IMR-90 (cell line): ENCODE data around the gene RELN. TPM values are rescaled to one million over a fixed set of nuclear protein-coding genes. Genes with fewer than 3 reads are reported as not detected.

Experiments
- ATAC-seq: fragments of 200-7000 bp; cut with Tn5 transposase; 2 replicates; pipeline ENCODE4 v1.9.1; 2020; ENCODE audit warnings: low read depth, mild to moderate bottlenecking, moderate library complexity
- BruUV-seq: library from RNA; stranded (reverse); fragments of 400-500 nt; replicated peaks from 2 replicates; lab custom pipeline; 2021; lab: Mats Ljungman, UMichigan
- CTCF ChIA-PET: fragments of 300-600 bp; formaldehyde crosslinking; extraction: SDS; loops from one replicate; lab custom pipeline; 2021; ENCODE audit warnings: antibody characterized with exemption; lab: Yijun Ruan, JAX
- POLR2A ChIA-PET: fragments of 300-600 bp; sonication (Branson Sonifier 250); formaldehyde crosslinking; loops from one replicate; lab custom pipeline; 2022; ENCODE audit warnings: antibody characterized with exemption; ENCODE audit not compliant: unreplicated experiment; lab: Charles Lee
- DNase-seq: peaks from one replicate; pipeline ENCODE4 v3.0.0; 2013
- H2AFZ ChIP-seq: replicated peaks from 2 replicates; pipeline ENCODE3; 2013; ENCODE audit warnings: low read length, mild to moderate bottlenecking; ENCODE audit not compliant: poor library complexity
- H2AK5ac ChIP-seq: 2 replicates; pipeline ENCODE4 v1.6.1; 2013; ENCODE audit warnings: low read depth, low read length, inconsistent platforms
- H2AK9ac ChIP-seq: replicated peaks from 2 replicates; pipeline ENCODE3; 2013; ENCODE audit warnings: mild to moderate bottlenecking, low read depth, low read length, moderate library complexity; ENCODE audit not compliant: poor library complexity
- H2BK120ac ChIP-seq: 2 replicates; pipeline ENCODE4 v1.6.1; 2013; ENCODE audit warnings: low read depth, low read length, inconsistent platforms
- H2BK15ac ChIP-seq: 3 replicates; pipeline ENCODE4 v1.6.1; 2013; ENCODE audit warnings: low read depth, low read length, inconsistent platforms
- H2BK20ac ChIP-seq: 2 replicates; pipeline ENCODE4 v1.6.1; 2013; ENCODE audit warnings: low read depth, mild to moderate bottlenecking, inconsistent platforms, low read length, moderate library complexity
- H2BK5ac ChIP-seq: 2 replicates; pipeline ENCODE4 v1.6.1; 2013; ENCODE audit warnings: mild to moderate bottlenecking, low read depth, low read length, inconsistent platforms; ENCODE audit not compliant: poor library complexity, severe bottlenecking
- H3K14ac ChIP-seq: replicated peaks from 2 replicates; pipeline ENCODE4 v1.6.1; 2013; ENCODE audit warnings: low read depth, low read length, inconsistent platforms
- H3K18ac ChIP-seq: 2 replicates; pipeline ENCODE4 v1.6.1; 2013; ENCODE audit warnings: low read depth, low read length, control low read depth
- H3K23ac ChIP-seq: 2 replicates; pipeline ENCODE4 v1.6.1; 2013; ENCODE audit warnings: low read depth, low read length, inconsistent platforms
- H3K27ac ChIP-seq: 2 replicates; pipeline ENCODE4 v1.5.1; 2013; ENCODE audit warnings: mild to moderate bottlenecking, control low read depth, low read length; ENCODE audit not compliant: insufficient read depth
- H3K27me3 ChIP-seq: 2 replicates; pipeline ENCODE4 v1.6.1; 2013; ENCODE audit warnings: low read length; ENCODE audit not compliant: control insufficient read depth, insufficient read depth
- H3K36me3 ChIP-seq: 2 replicates; pipeline ENCODE4 v1.6.1; 2013; ENCODE audit warnings: low read length, mixed read lengths; ENCODE audit not compliant: control insufficient read depth, insufficient read depth
- H3K4ac ChIP-seq: 2 replicates; pipeline ENCODE4 v1.6.1; 2013; ENCODE audit warnings: low read depth, low read length, inconsistent platforms
- H3K4me1 ChIP-seq: 2 replicates; pipeline ENCODE4 v1.6.1; 2013; ENCODE audit warnings: low read length, mixed read lengths; ENCODE audit not compliant: control insufficient read depth, insufficient read depth
- H3K4me2 ChIP-seq: 2 replicates; pipeline ENCODE4 v1.6.1; 2013; ENCODE audit warnings: low read depth, mild to moderate bottlenecking, control low read depth, low read length, moderate library complexity
- H3K4me3 ChIP-seq: 2 replicates; pipeline ENCODE4 v1.5.1; 2013; ENCODE audit warnings: low read depth, mild to moderate bottlenecking, control low read depth, low read length, moderate library complexity; ENCODE audit not compliant: insufficient read depth
- H3K56ac ChIP-seq: 2 replicates; pipeline ENCODE4 v1.6.1; 2013; ENCODE audit warnings: low read length, inconsistent platforms; ENCODE audit not compliant: insufficient read depth; ENCODE audit errors: extremely low read depth
- H3K79me1 ChIP-seq, 2 experiments: 2 replicates each; pipeline ENCODE4 v1.6.1; 2013; ENCODE audit warnings: low read length in 2 of 2, inconsistent platforms in 1 of 2, low read depth in 1 of 2
- H3K9ac ChIP-seq: 2 replicates; pipeline ENCODE4 v1.6.1; 2013; ENCODE audit warnings: low read depth, low read length, control low read depth
- H3K9me1 ChIP-seq: 2 replicates; pipeline ENCODE4 v1.6.1; 2013; ENCODE audit warnings: low read length, inconsistent platforms; ENCODE audit not compliant: insufficient read depth
- H3K9me3 ChIP-seq: 2 replicates; pipeline ENCODE4 v1.6.1; 2013; ENCODE audit warnings: low read length; ENCODE audit not compliant: control insufficient read depth, insufficient read depth
- H4K20me1 ChIP-seq: 2 replicates; pipeline ENCODE4 v1.6.1; 2013; ENCODE audit warnings: low read length, inconsistent platforms; ENCODE audit not compliant: insufficient read depth
- H4K5ac ChIP-seq: 2 replicates; pipeline ENCODE4 v1.6.1; 2013; ENCODE audit warnings: mild to moderate bottlenecking, low read depth, low read length, control low read depth
- H4K8ac ChIP-seq, 2 experiments: 2 replicates each; pipeline ENCODE4 v1.6.1; 2013; ENCODE audit warnings: low read depth in 2 of 2, low read length in 2 of 2, control low read depth in 1 of 2, inconsistent platforms in 1 of 2
- H4K91ac ChIP-seq: 2 replicates; pipeline ENCODE4 v1.6.1; 2013; ENCODE audit warnings: low read depth, low read length, inconsistent platforms; ENCODE audit not compliant: insufficient read depth
- BHLHE40 ChIP-seq: fragments of 150-350 bp; IDR thresholded peaks from 2 replicates; pipeline ENCODE4 v1.6.1; 2016; ENCODE audit warnings: mild to moderate bottlenecking, low read depth, low read length
- CEBPB ChIP-seq: IDR thresholded peaks from 2 replicates; pipeline ENCODE4 v1.6.1; 2012; ENCODE audit warnings: low read depth, low read length, improper control_type of control experiment
- CHD1 ChIP-seq: IDR thresholded peaks from 2 replicates; pipeline ENCODE4 v1.6.1; 2012; ENCODE audit warnings: low read depth, low read length, improper control_type of control experiment
- CTCF ChIP-seq: conservative IDR thresholded peaks from 2 replicates; pipeline ENCODE4 v1.5.1; 2012; ENCODE audit warnings: mild to moderate bottlenecking, low read depth, low read length, improper control_type of control experiment
- ELK1 ChIP-seq: fragments of 150-350 bp; IDR thresholded peaks from 2 replicates; pipeline ENCODE4 v1.6.1; 2016; ENCODE audit warnings: low read depth, mild to moderate bottlenecking, low read length, moderate library complexity, borderline replicate concordance
- FOS ChIP-seq: fragments of 150-350 bp; IDR thresholded peaks from 2 replicates; pipeline ENCODE4 v1.6.1; 2016; ENCODE audit warnings: low read depth, low read length
- MAFK ChIP-seq: IDR thresholded peaks from 2 replicates; pipeline ENCODE4 v1.6.1; 2012; ENCODE audit warnings: low read depth, low read length, improper control_type of control experiment
- MAZ ChIP-seq: IDR thresholded peaks from 2 replicates; pipeline ENCODE4 v1.6.1; 2012; ENCODE audit warnings: low read depth, mild to moderate bottlenecking, low read length, improper control_type of control experiment, moderate library complexity, borderline replicate concordance
- MXI1 ChIP-seq: IDR thresholded peaks from 2 replicates; pipeline ENCODE4 v1.6.1; 2012; ENCODE audit warnings: low read depth, mild to moderate bottlenecking, low read length, moderate library complexity, borderline replicate concordance
- NFE2L2 ChIP-seq: fragments of 150-350 bp; IDR thresholded peaks from 2 replicates; pipeline ENCODE4 v1.6.1; 2016; ENCODE audit warnings: low read depth, mild to moderate bottlenecking, low read length
- POLR2A ChIP-seq: IDR thresholded peaks from 2 replicates; pipeline ENCODE4 v1.6.1; 2012; ENCODE audit warnings: mild to moderate bottlenecking, low read depth, low read length
- RAD21 ChIP-seq: IDR thresholded peaks from 2 replicates; pipeline ENCODE4 v1.6.1; 2012; ENCODE audit warnings: low read length, improper control_type of control experiment
- RCOR1 ChIP-seq: IDR thresholded peaks from 2 replicates; pipeline ENCODE4 v1.6.1; 2012; ENCODE audit warnings: mild to moderate bottlenecking, low read length, improper control_type of control experiment; ENCODE audit not compliant: insufficient replicate concordance
- RFX5 ChIP-seq: IDR thresholded peaks from 2 replicates; pipeline ENCODE4 v1.8.0; 2012; ENCODE audit warnings: low read depth, mild to moderate bottlenecking, low read length, moderate library complexity
- SMC3 ChIP-seq: fragments of 150-350 bp; IDR thresholded peaks from 2 replicates; pipeline ENCODE4 v1.6.1; 2016; ENCODE audit warnings: low read depth, mild to moderate bottlenecking, antibody characterized with exemption, low read length, moderate library complexity
- USF2 ChIP-seq: fragments of 150-350 bp; IDR thresholded peaks from 2 replicates; pipeline ENCODE4 v1.6.1; 2017; ENCODE audit warnings: mild to moderate bottlenecking, antibody characterized with exemption, low read length, low read depth
- WGBS, 2 experiments: methylation state at CpG; one replicate each; pipeline versions ENCODE4 v1.1.5 to v1.1.7; 2013; ENCODE audit warnings: missing lambda C conversion rate in 2 of 2; ENCODE audit not compliant: insufficient read length in 1 of 2; ENCODE audit errors: extremely low coverage in 2 of 2; 5-methylcytosine and 5-hydroxymethylcytosine counted together
- dilution Hi-C: fragments of 300-500 bp; cut with HindIII; formaldehyde crosslinking; loops from one replicate; pipeline ENCODE4 v1.14.3; 2018; ENCODE audit warnings: low sequenced_read_pairs; ENCODE audit not compliant: unreplicated experiment
- in situ Hi-C: fragments of 300-500 bp; cut with MboI; formaldehyde crosslinking; loops from 3 replicates; pipeline ENCODE4 v1.14.3; 2019; ENCODE audit warnings: low sequenced_read_pairs, inconsistent platforms, mixed read lengths
- intact Hi-C: fragments of 100-400 bp; cut with micrococcal nuclease; formaldehyde crosslinking; loops from 2 replicates; pipeline ENCODE4 v1.10.0; 2022
- polyA plus RNA-seq, 3 experiments: library from polyadenylated mRNA; depleted of rRNA; stranded (reverse); fragments of >200 nt; gene quantifications; 2 replicates each; pipeline ENCODE4 v1.2.3, GENCODE V29; 2012; ENCODE audit warnings: low replicate concordance in 1 of 3
- total RNA-seq: library from RNA; depleted of rRNA; stranded (reverse); fragments of >200 nt; gene quantifications from 2 replicates; pipeline ENCODE4 v1.2.3, GENCODE V29; 2012

RELN gene
- total and polyA plus RNA-seq, 2 of the 4 experiments (the other 2 are of a cell fraction) = 14.7 to 23.7 TPM

GRCh38 chr7:103795107-103795506, 194.4 kb downstream of the RELN start:
- Histone ChIP-seq H3K9me3 (no peaks in the 10 kb centered on the region), H2AK9ac (no peak overlapping the region), H4K20me1 (no peaks in the 10 kb centered on the region), H3K18ac (no peak overlapping the region), H3K14ac (no peak overlapping the region), H3K23ac (no peak overlapping the region), H4K5ac (no peak overlapping the region), H3K9me1 (no peaks in the 10 kb centered on the region), H3K56ac (no peak overlapping the region), H3K4me3 (no peak overlapping the region), H4K8ac (no peak overlapping the region), H3K27me3 (no peaks in the 10 kb centered on the region), H2BK5ac (no peak overlapping the region), H3K4me2 (no peak overlapping the region), H2BK15ac (no peak overlapping the region), H2BK20ac (no peak overlapping the region), H3K27ac (no peak overlapping the region), H3K36me3 (no peaks in the 10 kb centered on the region), H2AFZ (no peak overlapping the region), H4K91ac (no peak overlapping the region), H2BK120ac (no peak overlapping the region), H2AK5ac (no peak overlapping the region), H3K9ac (no peak overlapping the region), H3K4me1 (no peaks in the 10 kb centered on the region), H3K4ac (no peak overlapping the region), H3K79me1 (no peaks in the 10 kb centered on the region)
- ChIA-PET POLR2A (no interaction called here), CTCF (no interaction called here)
- dilution Hi-C loops = no loop called here
- in situ Hi-C loops = no loop called here
- intact Hi-C loops = no loop called here
- ATAC-seq = peak; percentile 62; the same call in 1 of the 2 replicates
- WGBS, 2 experiments = no CpG with 5 or more reads among the region's 1 CpG
- peak; percentile 17 for DNase-seq
- TF ChIP-seq RAD21 (no peak), MAZ (no peak), NFE2L2 (no peak), MXI1 (no peak), ELK1 (no peak), BHLHE40 (no peak), CTCF (no peak), POLR2A (no peak), USF2 (no peak), RCOR1 (no peak), SMC3 (no peak), CEBPB (no peak), FOS (no peak), MAFK (no peak), RFX5 (no peak), CHD1 (no peak)
- BruUV-seq = no TSS peak
